HG03460 (cell line): Measurements from ENCODE around the gene ALG6.

Experiments
- ATAC-seq: cut with Tn5 transposase; IDR thresholded peaks from one replicate; pipeline ENCODE4 v1.9.1; 2021; ENCODE audit not compliant: unreplicated experiment

Gene ALG6

DNA sequence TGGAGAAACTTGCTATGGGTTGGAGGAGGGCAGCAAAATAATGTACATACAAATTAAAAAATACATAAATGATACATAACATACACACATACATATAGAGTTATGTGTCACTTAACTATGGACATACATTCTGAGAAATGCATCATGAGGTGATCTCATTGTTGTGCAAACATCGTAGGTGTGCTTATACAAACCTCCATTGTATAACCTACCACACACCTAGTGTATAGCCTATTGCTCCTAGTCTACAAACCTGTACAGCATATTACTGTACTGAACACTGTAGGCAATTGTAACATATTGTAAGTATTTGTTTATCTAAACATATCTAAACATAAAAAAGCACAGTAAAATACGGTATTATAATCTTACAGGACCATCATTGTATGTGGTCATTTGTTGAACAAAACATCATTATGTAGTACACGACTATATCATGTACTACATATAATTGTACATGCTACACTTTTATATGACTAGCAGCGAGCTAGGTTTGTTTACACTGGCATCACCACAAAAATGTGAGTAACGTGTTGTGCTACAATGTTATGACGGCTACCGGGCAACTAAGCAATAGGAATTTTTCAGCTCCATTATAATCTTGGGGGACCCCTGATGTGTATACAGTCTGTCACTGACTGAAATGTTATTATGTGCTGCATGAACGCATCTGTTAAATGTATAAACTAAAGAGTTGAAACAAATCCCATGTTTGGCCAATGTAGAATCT, 120.1 kb downstream of the ALG6 start:
- no peak for ATAC-seq
